GM12872 (cell line): ENCODE results near the gene CAMK2A.

ENCODE experiments used
- CTCF ChIP-seq: IDR thresholded peaks from 3 replicates; pipeline ENCODE4 v1.5.1; 2011; ENCODE audit warnings: low read depth, mild to moderate bottlenecking, low read length, moderate library complexity; ENCODE audit not compliant: insufficient read depth

CAMK2A gene

GRCh38 chr5:150297934-150298595 is 8.5 kb upstream of the CAMK2A start:
- no peak for TF ChIP-seq CTCF

GRCh38 chr5:150297236-150297890 is 7.8 kb upstream of the CAMK2A start:
- TF ChIP-seq CTCF, result no peak

GRCh38 chr5:150296496-150296895 is 6.9 kb upstream of the CAMK2A start:
- no peak for TF ChIP-seq CTCF

- TF ChIP-seq CTCF, result no peak
Observed at GRCh38 chr5:150295741-150296486, 6.3 kb upstream of the CAMK2A start.

GRCh38 chr5:150295172-150295634 is 5.6 kb upstream of the CAMK2A start:
- no peak for TF ChIP-seq CTCF

GRCh38 chr5:150294551-150295071 is 5.0 kb upstream of the CAMK2A start:
- TF ChIP-seq CTCF, result no peak

GRCh38 chr5:150293091-150293941 is 3.7 kb upstream of the CAMK2A start:
- TF ChIP-seq CTCF, result no peak
